ENCODE measurements around the gene GLDN.

Gene GLDN

DNA sequence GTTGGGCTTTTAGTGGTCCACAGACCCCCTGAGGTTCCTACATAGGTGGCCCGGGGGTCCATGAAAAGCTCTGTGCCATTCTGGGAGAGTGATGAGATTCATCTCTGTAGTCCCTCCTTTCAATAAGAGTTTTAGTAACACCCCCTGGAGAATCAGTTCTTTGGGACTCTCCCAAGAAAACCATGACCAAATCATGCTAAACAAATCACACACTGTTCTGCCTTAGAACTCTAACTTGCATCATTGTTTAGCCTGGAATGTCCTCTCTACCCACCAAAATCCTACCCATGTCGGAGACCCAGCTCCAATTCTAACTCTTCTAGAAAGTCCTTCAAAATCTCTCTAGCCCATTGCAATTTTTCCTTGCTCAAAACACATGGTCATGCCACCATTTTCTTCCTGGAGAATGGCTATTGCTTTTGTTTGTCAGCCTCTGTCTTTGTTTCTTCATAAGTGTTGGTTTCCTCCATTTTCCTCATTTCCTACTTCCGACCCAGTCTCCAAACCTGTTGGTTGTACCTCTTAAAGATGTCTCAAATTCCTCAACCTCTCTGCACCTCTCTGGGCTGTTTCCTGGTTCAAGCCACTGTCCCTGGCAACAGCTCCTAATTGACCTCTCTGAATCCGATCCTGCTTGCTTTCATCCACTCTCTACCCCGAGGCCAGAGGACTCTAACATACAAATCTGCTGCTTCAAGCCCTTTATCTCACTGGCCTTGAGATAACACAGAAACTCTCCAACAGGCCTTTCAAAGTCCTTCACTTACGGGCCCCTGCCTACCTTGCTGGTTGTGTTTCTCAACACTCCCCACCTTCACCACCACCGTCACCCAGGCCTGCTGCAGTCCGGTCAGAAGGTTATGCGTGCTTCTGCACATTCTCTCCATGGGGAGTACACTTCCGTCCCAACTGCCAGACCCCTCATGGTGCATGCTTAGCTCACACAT is 26.8 kb upstream of the GLDN start:
- Mint-ChIP-seq H3K4me3 (no peak overlapping the region), H3K27me3 (peaks cover 6 to 12% of the 10 kb centered on the region in 2 donors), H3K4me1 (peaks cover 0 to 9% of the 10 kb centered on the region in 2 donors), H3K9me3 (no peaks in the 10 kb centered on the region), H3K27ac (no peak overlapping the region), H3K36me3 (no peaks in the 10 kb centered on the region)
- no peak for DNase-seq
- no peak for ATAC-seq (replicated peaks)

GRCh38 chr15:51315726-51316125 is 25.7 kb upstream of the GLDN start:
- no peaks in the 10 kb centered on the region for H3K36me3 Mint-ChIP-seq
- H3K4me1 Mint-ChIP-seq = peaks cover 0 to 9% of the 10 kb centered on the region in 2 donors
- ATAC-seq (replicated peaks) (no peak), DNase-seq (no peak)
- H3K9me3 Mint-ChIP-seq = no peaks in the 10 kb centered on the region
- no peak overlapping the region for H3K27ac Mint-ChIP-seq
- H3K27me3 Mint-ChIP-seq = peaks cover 6 to 12% of the 10 kb centered on the region in 2 donors
- H3K4me3 Mint-ChIP-seq = no peak overlapping the region

GRCh38 chr15:51316636-51317035 is 24.8 kb upstream of the GLDN start:
- Mint-ChIP-seq H3K27me3 (peaks cover 12 to 13% of the 10 kb centered on the region in 2 donors), H3K4me3 (no peak overlapping the region), H3K27ac (no peak overlapping the region), H3K4me1 (peaks cover 0 to 9% of the 10 kb centered on the region in 2 donors), H3K9me3 (no peaks in the 10 kb centered on the region), H3K36me3 (no peaks in the 10 kb centered on the region)
- no peak for DNase-seq
- no peak for ATAC-seq (replicated peaks)

DNA sequence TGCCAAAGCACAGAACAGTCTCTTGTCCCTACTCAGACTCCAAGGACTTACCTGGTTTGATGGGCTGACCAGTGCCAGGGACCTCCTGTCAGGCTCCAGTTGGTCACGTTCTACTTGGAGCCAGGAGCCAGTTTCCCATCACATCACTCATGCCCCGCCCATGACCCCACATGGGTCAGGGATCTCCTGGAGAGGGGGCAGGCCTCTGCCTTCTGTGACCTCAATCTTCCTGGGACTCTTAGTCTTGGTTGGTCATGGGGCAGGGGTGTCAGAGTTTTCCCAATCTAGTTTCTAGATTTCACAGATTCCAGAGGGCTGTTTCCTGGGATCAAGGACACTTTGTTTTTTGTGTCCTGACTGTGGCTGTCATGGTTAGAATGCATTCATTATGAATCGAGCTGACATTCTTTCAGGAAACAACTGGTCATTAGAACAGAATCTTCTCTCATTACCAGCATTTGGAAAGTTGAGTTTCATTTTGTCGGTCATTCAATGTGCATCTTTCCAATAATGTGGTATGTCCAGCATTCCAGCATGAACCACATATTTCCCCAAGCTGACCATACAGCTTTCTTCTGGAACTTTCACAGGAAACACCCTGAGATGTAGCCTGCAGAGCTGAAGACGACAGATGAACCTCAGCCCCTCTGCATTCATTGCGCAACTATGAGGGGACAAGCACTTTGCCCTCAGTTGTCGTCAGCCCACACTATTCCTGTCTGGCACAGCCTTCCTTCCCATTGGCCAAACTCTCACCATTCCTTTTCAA is 22.9 kb upstream of the GLDN start:
- H3K9me3 Mint-ChIP-seq = no peaks in the 10 kb centered on the region
- no peak overlapping the region for H3K4me3 Mint-ChIP-seq
- DNase-seq (no peak), ATAC-seq (replicated peaks) (no peak)
- H3K27me3 Mint-ChIP-seq = peaks cover 0 to 14% of the 10 kb centered on the region in 2 donors
- H3K36me3 Mint-ChIP-seq = no peaks in the 10 kb centered on the region
- no peak overlapping the region for H3K27ac Mint-ChIP-seq
- peaks cover 5 to 8% of the 10 kb centered on the region in 2 donors for H3K4me1 Mint-ChIP-seq

DNA sequence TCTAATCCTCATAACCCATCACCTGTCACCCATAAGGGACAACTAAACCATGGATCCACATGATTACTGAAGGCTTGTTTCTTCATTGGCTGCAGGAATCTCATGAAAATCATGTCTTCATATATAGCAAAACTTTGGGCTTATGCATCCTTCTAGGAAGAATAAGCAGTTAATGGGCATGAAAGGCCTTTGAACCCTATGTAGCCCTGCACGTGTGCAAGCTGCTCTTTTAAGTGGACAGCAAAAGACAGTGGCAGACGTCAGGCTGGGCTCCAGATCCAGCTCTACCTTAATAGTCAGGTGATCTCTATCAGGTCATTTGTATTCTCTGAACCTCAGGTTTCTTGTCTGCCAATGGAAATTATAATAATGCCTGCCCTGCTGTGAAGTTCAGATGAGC is 21.9 kb upstream of the GLDN start:
- H3K27ac Mint-ChIP-seq = no peak overlapping the region
- H3K9me3 Mint-ChIP-seq = no peaks in the 10 kb centered on the region
- ATAC-seq (replicated peaks) (no peak), DNase-seq (no peak)
- H3K27me3 Mint-ChIP-seq = peaks cover 0 to 19% of the 10 kb centered on the region in 2 donors
- H3K4me1 Mint-ChIP-seq = peaks cover 5 to 8% of the 10 kb centered on the region in 2 donors
- no peak overlapping the region for H3K4me3 Mint-ChIP-seq
- H3K36me3 Mint-ChIP-seq = no peaks in the 10 kb centered on the region

DNA sequence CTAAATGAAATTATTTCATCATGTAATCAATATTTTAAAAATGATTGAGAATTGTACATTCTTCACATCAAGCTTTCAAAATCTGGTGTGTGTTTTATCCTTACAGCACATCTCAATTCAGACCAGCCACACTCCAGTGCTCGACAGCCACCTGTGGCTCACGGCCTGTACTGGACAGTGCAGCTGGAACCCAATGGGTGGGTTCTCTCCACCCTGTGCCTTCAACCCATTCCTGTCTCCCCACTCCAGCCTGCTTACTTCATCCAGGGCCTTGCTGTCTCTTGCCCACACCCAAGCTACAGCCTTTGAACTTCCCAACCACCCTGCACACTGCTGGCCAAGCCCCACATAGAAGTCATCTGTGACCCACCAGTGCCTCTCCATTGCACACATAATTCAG is 20.6 kb upstream of the GLDN start:
- ATAC-seq (replicated peaks) (no peak), DNase-seq (no peak)
- peaks cover 0 to 14% of the 10 kb centered on the region in 2 donors for H3K27me3 Mint-ChIP-seq
- peaks cover 5 to 8% of the 10 kb centered on the region in 2 donors for H3K4me1 Mint-ChIP-seq
- H3K4me3 Mint-ChIP-seq = no peak overlapping the region
- no peaks in the 10 kb centered on the region for H3K9me3 Mint-ChIP-seq
- no peak overlapping the region for H3K27ac Mint-ChIP-seq
- H3K36me3 Mint-ChIP-seq = no peaks in the 10 kb centered on the region

DNA sequence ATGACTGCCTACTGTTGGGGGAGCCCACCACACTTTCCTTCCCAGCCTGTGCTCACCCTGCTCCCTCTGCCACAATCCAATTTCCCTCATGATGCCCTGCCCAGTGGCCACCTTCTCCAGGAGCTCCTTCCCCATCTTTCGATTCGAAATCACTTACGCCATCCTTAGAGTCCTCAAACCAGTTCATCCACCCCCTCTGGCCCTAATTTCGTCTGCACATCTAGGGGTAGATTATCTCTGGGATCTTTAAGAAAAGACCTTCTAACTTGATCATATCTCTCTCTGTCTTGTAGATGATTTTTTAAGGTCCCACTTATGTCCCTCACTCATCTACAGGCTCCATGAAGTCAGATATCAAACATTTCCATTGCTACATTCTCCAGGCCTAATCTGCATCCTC is 20.1 kb upstream of the GLDN start:
- DNase-seq (no peak), ATAC-seq (replicated peaks) (no peak)
- Mint-ChIP-seq H3K4me3 (no peak overlapping the region), H3K4me1 (peaks cover 5 to 8% of the 10 kb centered on the region in 2 donors), H3K27ac (no peak overlapping the region), H3K9me3 (no peaks in the 10 kb centered on the region), H3K36me3 (no peaks in the 10 kb centered on the region), H3K27me3 (peaks cover 0 to 14% of the 10 kb centered on the region in 2 donors)

DNA sequence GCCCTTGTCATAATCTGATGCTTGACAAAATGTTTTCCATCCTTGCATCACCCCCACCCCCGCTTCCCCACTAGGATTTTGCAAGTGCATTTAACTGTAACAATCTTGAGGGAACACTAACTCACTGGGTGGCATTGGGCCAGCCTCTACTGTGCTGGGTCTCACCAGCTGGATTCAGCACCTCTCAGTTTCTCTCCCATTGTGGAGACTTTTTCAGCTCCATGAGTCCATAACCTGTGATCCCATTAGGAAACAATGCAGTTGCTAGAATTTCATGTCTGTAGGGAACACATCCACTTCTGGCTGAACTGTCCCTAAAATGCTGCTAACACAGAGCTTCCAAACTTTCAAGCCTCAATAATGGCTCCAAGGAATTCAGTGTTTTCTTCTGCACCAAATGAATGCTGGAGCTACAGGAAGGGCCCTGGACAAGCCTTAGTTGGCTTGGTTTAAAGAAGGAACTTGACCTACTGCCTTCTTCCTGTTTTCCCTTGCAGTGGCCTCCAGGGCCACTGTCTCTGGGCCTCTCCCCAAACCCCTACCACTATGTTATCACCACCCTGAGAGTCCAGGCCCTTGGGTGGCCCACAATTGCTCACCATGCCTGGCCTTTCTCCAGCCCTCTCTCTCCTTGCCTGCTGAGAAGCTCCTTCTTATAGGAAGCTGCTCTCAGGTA is 18.7 kb upstream of the GLDN start:
- H3K36me3 Mint-ChIP-seq = no peaks in the 10 kb centered on the region

GRCh38 chr15:51323749-51324148 is 17.7 kb upstream of the GLDN start:
- peaks cover 5 to 8% of the 10 kb centered on the region in 2 donors for H3K4me1 Mint-ChIP-seq
- no peak overlapping the region for H3K4me3 Mint-ChIP-seq
- H3K36me3 Mint-ChIP-seq = no peaks in the 10 kb centered on the region
- DNase-seq = no peak
- peaks cover 0 to 18% of the 10 kb centered on the region in 2 donors for H3K27me3 Mint-ChIP-seq
- no peaks in the 10 kb centered on the region for H3K9me3 Mint-ChIP-seq
- no peak overlapping the region for H3K27ac Mint-ChIP-seq
- ATAC-seq (replicated peaks) = no peak

More for the DNA sequence above, 18.7 kb upstream of the GLDN start:
- Mint-ChIP-seq H3K27me3 (peaks cover 0 to 18% of the 10 kb centered on the region in 2 donors), H3K4me1 (peaks cover 5 to 8% of the 10 kb centered on the region in 2 donors), H3K4me3 (no peak overlapping the region), H3K27ac (no peak overlapping the region), H3K9me3 (no peaks in the 10 kb centered on the region)
- peak in 1 of 2 donors; percentile 33 for ATAC-seq (replicated peaks)
- no peak for DNase-seq

DNA sequence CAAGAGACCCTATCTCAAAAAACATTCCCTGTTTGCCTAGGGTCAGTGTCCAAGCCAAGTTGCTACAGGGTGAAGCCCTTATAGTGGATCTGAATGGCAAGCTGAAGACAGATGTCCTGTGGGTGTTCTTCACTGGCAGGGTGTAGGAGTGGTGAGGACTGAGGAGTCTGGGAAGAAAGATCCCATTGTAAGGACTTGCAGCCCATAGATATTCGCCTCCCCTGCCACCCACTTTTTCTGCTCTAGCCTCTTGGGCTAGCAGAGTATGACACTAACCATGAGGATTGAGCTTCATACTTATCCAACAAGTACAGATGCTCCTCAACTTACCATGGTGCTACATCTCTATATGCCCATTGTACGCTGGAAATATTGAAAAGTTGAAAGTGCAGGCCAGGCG is 16.3 kb upstream of the GLDN start:
- peaks cover 8 to 10% of the 10 kb centered on the region in 2 donors for H3K4me1 Mint-ChIP-seq
- peaks cover 0 to 23% of the 10 kb centered on the region in 2 donors for H3K27me3 Mint-ChIP-seq
- no peaks in the 10 kb centered on the region for H3K36me3 Mint-ChIP-seq
- ATAC-seq (replicated peaks) = no peak
- no peak overlapping the region for H3K27ac Mint-ChIP-seq
- H3K9me3 Mint-ChIP-seq = peaks cover 0 to 3% of the 10 kb centered on the region in 2 donors
- H3K4me3 Mint-ChIP-seq = no peak overlapping the region
- no peak for DNase-seq

DNA sequence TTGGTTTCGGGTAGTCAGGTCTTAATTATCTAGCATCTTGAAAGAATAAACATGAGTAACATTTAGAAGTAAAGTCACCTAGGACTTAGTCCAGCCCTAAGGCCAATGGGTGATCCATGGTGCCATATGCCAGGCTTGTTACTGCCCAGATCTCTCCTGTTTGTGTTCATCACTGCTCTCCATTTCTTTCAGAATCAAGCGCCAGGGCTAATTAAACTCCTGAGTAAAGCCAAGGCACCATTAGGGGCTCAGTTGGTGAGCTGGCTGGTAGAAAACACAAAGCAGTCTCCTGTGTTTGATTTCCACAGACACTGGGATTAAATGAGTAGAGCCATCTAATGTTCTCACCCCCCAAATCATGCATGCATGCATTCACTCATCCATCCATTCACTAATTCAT is 14.4 kb upstream of the GLDN start:
- Mint-ChIP-seq H3K9me3 (peaks cover 0 to 3% of the 10 kb centered on the region in 2 donors), H3K4me3 (no peak overlapping the region)

GRCh38 chr15:51328926-51329325 is 12.5 kb upstream of the GLDN start:
- no peaks in the 10 kb centered on the region for H3K36me3 Mint-ChIP-seq
- peaks cover 0 to 3% of the 10 kb centered on the region in 2 donors for H3K9me3 Mint-ChIP-seq
- H3K27ac Mint-ChIP-seq = no peak overlapping the region
- H3K27me3 Mint-ChIP-seq = peaks cover 0 to 11% of the 10 kb centered on the region in 2 donors
- ATAC-seq (replicated peaks) (no peak), DNase-seq (no peak)
- no peak overlapping the region for H3K4me3 Mint-ChIP-seq
- peaks cover 2 to 8% of the 10 kb centered on the region in 2 donors for H3K4me1 Mint-ChIP-seq

More for the DNA sequence above, 14.4 kb upstream of the GLDN start:
- DNase-seq (no peak), ATAC-seq (replicated peaks) (no peak)
- Mint-ChIP-seq H3K4me1 (peaks cover 8 to 10% of the 10 kb centered on the region in 2 donors), H3K36me3 (no peaks in the 10 kb centered on the region), H3K27me3 (peaks cover 0 to 15% of the 10 kb centered on the region in 2 donors), H3K27ac (no peak overlapping the region)

DNA sequence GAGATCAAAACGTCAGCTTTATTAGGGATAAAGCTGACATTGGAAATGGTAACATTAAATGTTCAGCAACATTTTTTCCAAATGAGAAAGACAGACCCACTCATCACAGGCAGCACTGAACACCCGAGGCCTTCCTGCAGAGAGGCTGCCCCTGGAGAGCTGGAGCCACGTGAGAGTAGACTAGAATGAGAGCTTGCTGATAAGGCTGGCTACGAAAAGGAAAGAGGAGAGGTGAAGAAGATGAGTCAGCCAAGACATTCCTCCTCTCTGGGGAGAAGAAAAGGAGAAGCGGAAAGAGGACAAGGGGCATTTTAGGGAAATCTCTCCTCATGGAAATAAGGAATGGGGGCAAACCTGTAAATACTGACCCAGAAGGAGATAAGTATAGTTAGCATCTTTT is 10.3 kb upstream of the GLDN start:
- H3K27ac Mint-ChIP-seq = no peak overlapping the region
- peaks cover 17 to 19% of the 10 kb centered on the region in 2 donors for H3K4me1 Mint-ChIP-seq
- H3K4me3 Mint-ChIP-seq = no peak overlapping the region
- H3K9me3 Mint-ChIP-seq = peaks cover 0 to 3% of the 10 kb centered on the region in 2 donors
- ATAC-seq (replicated peaks) (no peak), DNase-seq (no peak)
- H3K27me3 Mint-ChIP-seq = peaks cover 0 to 9% of the 10 kb centered on the region in 2 donors
- H3K36me3 Mint-ChIP-seq = no peaks in the 10 kb centered on the region

Measured in stimulated activated naive B cell treated with anti-CD40 and anti-IgM and Interleukin-4, amounts not matched to agents 10 μg/mL and 1 μg/mL and 100 μg/mL, for 72 hours (primary cell).